ENCODE results near the gene SLC35D3. TPM values are rescaled to one million over a fixed set of nuclear protein-coding genes. Genes with fewer than 3 reads are reported as not detected.
"Not testable (repeated sequence)": the region's sequence is repeated elsewhere in the genome, so short reads cannot be mapped to it uniquely, and the experiment has no call there.

The SLC35D3 gene
- total RNA-seq, 2 donors from 2014 or later: 1.9 TPM; not detected in 1

DNA sequence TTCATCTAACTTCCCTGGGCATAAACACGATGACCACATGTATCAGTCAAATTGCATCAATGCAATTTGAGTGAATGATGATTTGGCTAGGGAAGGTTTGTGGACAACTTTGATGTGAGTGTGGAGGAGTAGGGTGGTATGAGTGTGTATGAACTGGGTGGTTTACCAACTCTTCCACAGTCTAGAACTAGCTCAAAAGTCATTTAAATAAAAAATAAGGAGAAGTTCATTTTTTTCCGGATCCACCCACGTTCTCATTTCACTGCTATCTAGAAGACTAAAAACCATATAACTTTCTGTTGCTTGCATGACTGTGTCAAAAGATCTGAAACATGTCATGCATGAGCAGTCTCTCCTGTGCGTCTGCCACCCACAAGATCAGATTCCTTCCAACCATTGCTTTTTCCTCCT, 23.6 kb downstream of the SLC35D3 start:
- Mint-ChIP-seq H3K36me3 (ENCODE audit: low read depth) (no peaks in the 10 kb centered on the region), H3K4me3 (no peak overlapping the region), H3K27ac (no peak overlapping the region), H3K4me1 (no peaks in the 10 kb centered on the region), H3K27me3 (peaks cover 13% of the 10 kb centered on the region), H3K9me3 (peaks cover 6% of the 10 kb centered on the region)
- peak; percentile 89 for ATAC-seq (replicated peaks)

DNA sequence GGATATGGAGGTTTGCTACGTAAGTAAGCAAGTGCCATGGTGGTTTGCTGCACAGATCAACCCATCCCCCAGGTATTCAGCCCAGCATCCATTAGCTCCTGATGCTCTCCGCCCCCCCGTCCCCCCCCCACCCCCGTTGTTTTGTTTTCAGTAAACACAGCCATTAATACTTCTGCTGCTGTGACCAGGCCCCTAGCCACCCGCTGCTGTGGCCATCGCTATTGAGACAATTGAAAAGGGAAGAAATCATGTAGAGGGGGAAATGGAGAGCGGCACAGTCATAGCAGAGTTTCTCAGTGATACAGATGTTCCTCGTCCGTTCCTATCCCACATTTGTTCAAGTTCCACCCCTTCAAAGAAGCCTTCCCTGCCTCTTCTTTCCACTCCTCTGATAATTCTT, 24.9 kb downstream of the SLC35D3 start:
- ATAC-seq (replicated peaks): no peak
- H3K4me1 Mint-ChIP-seq: no peaks in the 10 kb centered on the region
- H3K27ac Mint-ChIP-seq: no peak overlapping the region
- H3K36me3 Mint-ChIP-seq (ENCODE audit: low read depth): no peaks in the 10 kb centered on the region
- no peak overlapping the region for H3K4me3 Mint-ChIP-seq
- H3K27me3 Mint-ChIP-seq: peaks cover 13% of the 10 kb centered on the region
- no peaks in the 10 kb centered on the region for H3K9me3 Mint-ChIP-seq

- H3K4me3 Mint-ChIP-seq; H3K9me3 Mint-ChIP-seq; H3K4me1 Mint-ChIP-seq; H3K27ac Mint-ChIP-seq; H3K36me3 Mint-ChIP-seq (ENCODE audit: low read depth); ATAC-seq (replicated peaks): not testable (repeated sequence)
- H3K27me3 Mint-ChIP-seq: peaks cover 10% of the 10 kb centered on the region
Observed at GRCh38 chr6:136949957-136950356, 27.9 kb downstream of the SLC35D3 start.

DNA sequence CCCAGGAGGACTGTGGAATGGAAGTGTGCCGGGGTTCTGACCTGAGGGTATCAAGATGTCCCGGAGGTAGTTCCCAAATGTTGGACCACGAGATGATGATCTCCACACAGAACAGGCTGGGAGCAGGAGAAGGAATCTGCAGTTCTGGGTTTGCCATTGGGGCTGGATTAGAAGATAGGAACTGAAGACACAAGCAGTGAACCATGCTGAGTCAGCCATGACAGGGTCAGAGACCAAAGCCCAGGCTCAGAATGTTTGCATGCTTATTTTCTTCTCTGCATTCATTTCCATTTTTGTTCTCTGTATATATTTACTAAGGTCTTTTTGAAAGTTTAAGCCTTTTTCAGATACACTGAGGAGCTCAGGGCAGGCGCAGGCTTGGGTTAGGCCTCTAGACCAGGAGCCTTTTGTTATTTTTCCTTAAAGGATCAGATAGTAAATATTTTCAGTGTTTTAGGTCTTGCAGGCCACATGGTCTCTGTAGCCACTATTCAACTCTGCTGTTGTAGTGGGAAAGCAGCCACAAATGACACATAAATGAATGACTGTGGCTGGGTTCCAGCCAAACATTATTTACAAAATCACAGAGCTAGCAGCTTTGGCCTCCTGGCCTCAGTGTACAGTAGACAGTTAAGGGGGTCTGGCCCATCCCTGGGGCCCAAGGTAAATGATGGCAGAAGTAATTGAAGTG, 28.5 kb downstream of the SLC35D3 start:
- H3K4me3 Mint-ChIP-seq: no peak overlapping the region
- no peaks in the 10 kb centered on the region for H3K4me1 Mint-ChIP-seq
- H3K9me3 Mint-ChIP-seq: no peaks in the 10 kb centered on the region
- no peak for ATAC-seq (replicated peaks)
- peaks cover 15% of the 10 kb centered on the region for H3K27me3 Mint-ChIP-seq
- H3K27ac Mint-ChIP-seq: no peak overlapping the region
- no peaks in the 10 kb centered on the region for H3K36me3 Mint-ChIP-seq (ENCODE audit: low read depth)

DNA sequence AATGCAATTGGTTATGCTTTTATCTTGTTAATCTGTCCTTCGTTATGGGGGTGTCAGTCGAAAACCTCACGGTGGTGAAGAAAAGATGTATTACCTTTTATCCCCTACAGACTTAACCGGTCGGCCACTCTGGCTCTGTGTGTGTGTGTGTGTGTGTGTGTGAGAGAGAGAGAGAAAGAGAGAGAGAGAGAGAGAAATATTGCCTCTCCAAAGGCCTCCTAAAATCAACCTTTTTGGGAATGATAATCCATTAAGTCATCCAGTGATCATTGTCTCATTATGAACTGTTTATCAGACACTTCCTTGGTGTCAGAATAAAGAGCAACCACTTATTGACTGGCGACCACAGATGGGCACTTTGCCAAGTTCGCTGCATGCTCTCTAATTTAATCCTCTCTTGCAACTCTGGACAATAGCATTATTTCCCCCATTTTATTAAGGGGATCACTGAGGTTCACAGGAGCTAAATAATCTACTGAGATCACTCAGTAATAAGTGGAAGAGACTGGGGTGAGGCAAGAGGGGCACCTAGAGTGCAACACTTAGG, 30.7 kb downstream of the SLC35D3 start:
- no peaks in the 10 kb centered on the region for H3K4me1 Mint-ChIP-seq
- no peak for ATAC-seq (replicated peaks)
- H3K27ac Mint-ChIP-seq: no peak overlapping the region
- H3K36me3 Mint-ChIP-seq (ENCODE audit: low read depth): no peaks in the 10 kb centered on the region
- no peaks in the 10 kb centered on the region for H3K9me3 Mint-ChIP-seq
- H3K27me3 Mint-ChIP-seq: peaks cover 8% of the 10 kb centered on the region
- H3K4me3 Mint-ChIP-seq: no peak overlapping the region

GRCh38 chr6:136955123-136955522, 33.0 kb downstream of the SLC35D3 start:
- no peak overlapping the region for H3K4me3 Mint-ChIP-seq
- H3K36me3 Mint-ChIP-seq (ENCODE audit: low read depth): no peaks in the 10 kb centered on the region
- H3K9me3 Mint-ChIP-seq: no peaks in the 10 kb centered on the region
- H3K27me3 Mint-ChIP-seq: peaks cover 13% of the 10 kb centered on the region
- H3K4me1 Mint-ChIP-seq: no peaks in the 10 kb centered on the region
- no peak for ATAC-seq (replicated peaks)
- no peak overlapping the region for H3K27ac Mint-ChIP-seq

DNA sequence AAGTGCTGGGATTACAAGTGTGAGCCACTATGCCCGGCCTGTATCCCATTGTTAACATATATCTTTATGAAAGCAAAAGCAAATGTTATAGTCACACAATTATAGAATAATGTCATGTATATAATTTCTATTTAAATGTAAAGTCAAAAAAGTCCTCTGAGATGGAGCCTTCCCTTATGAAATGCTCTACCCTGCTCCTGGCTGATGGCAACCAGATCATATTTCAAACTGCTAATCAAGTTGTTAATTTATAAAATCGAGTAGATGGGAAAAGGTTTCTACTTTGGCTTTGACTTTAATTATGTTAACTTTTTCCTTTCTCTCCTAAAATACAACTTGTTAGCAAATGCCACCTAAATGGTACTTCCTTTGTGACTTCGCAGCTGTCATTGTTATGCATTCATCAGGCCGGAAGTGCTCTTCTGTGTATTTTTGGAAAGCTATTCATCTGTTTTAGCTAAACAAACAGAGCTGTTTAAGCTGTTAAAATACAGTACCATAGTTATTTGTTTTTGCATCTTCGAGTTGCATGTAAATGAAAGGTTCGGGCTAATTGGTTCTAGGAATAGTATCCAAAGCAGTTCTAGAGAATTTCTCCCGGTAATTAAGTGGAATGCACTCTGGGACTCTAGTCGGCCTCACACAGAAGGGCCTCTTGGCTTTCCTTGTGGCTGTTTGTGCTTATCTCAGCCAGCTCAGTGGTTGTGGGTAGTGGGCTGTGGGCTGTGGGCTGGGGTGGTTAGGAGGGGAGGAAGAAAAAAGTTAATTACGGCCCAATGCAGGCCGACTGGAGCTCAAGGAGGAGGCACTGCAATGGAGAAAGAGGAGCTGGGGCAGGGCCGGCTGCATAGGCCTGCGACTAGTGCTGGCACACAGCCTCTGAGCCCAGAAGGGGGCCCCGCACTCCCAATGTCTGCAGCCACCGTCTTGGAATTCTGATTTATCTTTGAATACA, 34.8 kb downstream of the SLC35D3 start:
- Mint-ChIP-seq H3K4me3 (no peak overlapping the region), H3K9me3 (no peaks in the 10 kb centered on the region), H3K27me3 (peaks cover 16% of the 10 kb centered on the region), H3K4me1 (no peaks in the 10 kb centered on the region), H3K36me3 (ENCODE audit: low read depth) (no peaks in the 10 kb centered on the region), H3K27ac (no peak overlapping the region)
- ATAC-seq (replicated peaks): no peak

- Mint-ChIP-seq H3K4me1 (no peaks in the 10 kb centered on the region), H3K27ac (no peak overlapping the region), H3K4me3 (no peak overlapping the region), H3K27me3 (peaks cover 18% of the 10 kb centered on the region), H3K36me3 (ENCODE audit: low read depth) (no peaks in the 10 kb centered on the region), H3K9me3 (no peaks in the 10 kb centered on the region)
- no peak for ATAC-seq (replicated peaks)
Observed at GRCh38 chr6:136958168-136958567, 36.1 kb downstream of the SLC35D3 start.

DNA sequence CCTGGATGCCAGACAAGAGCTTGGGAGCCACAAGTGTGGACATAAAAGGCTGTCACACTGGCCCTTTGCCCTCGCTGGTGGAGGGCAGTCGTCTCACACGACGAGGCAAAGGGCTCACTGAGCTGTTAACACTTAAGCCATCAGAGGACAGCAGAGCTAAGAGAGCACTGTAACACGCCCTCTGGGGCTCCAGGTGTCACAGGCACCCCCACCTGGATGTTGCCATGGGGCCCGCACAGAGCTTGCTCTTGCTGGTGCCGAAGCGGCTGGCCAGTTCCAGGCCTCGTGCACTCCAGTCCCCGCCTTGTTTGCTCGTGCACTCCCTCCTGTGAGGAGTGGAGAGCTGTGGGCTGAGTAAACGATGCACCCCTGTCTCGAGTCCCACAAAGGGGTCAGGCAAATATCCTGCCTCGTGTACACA, 37.4 kb downstream of the SLC35D3 start:
- Mint-ChIP-seq H3K27ac (no peak overlapping the region), H3K4me1 (no peaks in the 10 kb centered on the region), H3K27me3 (peaks cover 18% of the 10 kb centered on the region), H3K4me3 (no peak overlapping the region), H3K36me3 (ENCODE audit: low read depth) (no peaks in the 10 kb centered on the region), H3K9me3 (no peaks in the 10 kb centered on the region)
- ATAC-seq (replicated peaks): no peak

GRCh38 chr6:136959935-136960334, 37.8 kb downstream of the SLC35D3 start:
- not testable (repeated sequence) for H3K36me3 Mint-ChIP-seq (ENCODE audit: low read depth); ATAC-seq (replicated peaks); H3K9me3 Mint-ChIP-seq; H3K4me1 Mint-ChIP-seq; H3K27ac Mint-ChIP-seq; H3K4me3 Mint-ChIP-seq
- H3K27me3 Mint-ChIP-seq: peaks cover 17% of the 10 kb centered on the region

GRCh38 chr6:136960781-136961180, 38.7 kb downstream of the SLC35D3 start:
- Mint-ChIP-seq H3K4me3 (no peak overlapping the region), H3K27me3 (peaks cover 13% of the 10 kb centered on the region), H3K9me3 (no peaks in the 10 kb centered on the region), H3K4me1 (no peaks in the 10 kb centered on the region), H3K27ac (no peak overlapping the region), H3K36me3 (ENCODE audit: low read depth) (no peaks in the 10 kb centered on the region)
- ATAC-seq (replicated peaks): no peak

GRCh38 chr6:136961848-136962247, 39.7 kb downstream of the SLC35D3 start:
- Mint-ChIP-seq H3K27ac (no peak overlapping the region), H3K4me1 (no peaks in the 10 kb centered on the region), H3K36me3 (ENCODE audit: low read depth) (no peaks in the 10 kb centered on the region), H3K4me3 (no peak overlapping the region), H3K27me3 (peaks cover 13% of the 10 kb centered on the region), H3K9me3 (no peaks in the 10 kb centered on the region)
- ATAC-seq (replicated peaks): no peak

DNA sequence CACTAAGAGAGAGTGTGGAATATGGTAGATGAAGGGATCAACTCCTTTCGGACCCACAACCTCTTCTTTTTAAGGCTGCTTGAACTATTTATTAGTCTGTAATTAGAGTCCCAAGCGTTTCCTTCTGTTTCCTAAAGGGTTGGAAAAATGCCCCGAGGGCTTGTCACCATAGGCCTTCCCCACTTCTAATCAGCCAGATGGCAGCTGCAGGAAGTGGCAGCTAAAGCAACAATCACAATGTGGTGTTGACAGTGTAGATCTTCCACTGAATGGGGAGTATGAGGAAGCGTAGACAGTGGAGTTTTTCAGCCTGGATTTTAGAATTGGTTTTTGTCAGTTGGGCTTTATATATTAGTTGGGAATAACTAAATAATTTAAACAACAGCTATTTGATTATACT, 40.6 kb downstream of the SLC35D3 start:
- Mint-ChIP-seq H3K27ac (no peak overlapping the region), H3K36me3 (ENCODE audit: low read depth) (no peaks in the 10 kb centered on the region), H3K4me3 (no peak overlapping the region), H3K4me1 (no peaks in the 10 kb centered on the region), H3K27me3 (peaks cover 14% of the 10 kb centered on the region), H3K9me3 (no peaks in the 10 kb centered on the region)
- no peak for ATAC-seq (replicated peaks)

- H3K27me3 Mint-ChIP-seq: peaks cover 16% of the 10 kb centered on the region
- H3K27ac Mint-ChIP-seq: no peak overlapping the region
Observed at GRCh38 chr6:136963259-136963658, 41.2 kb downstream of the SLC35D3 start.

GRCh38 chr6:136964398-136964797, 42.3 kb downstream of the SLC35D3 start:
- H3K36me3 Mint-ChIP-seq (ENCODE audit: low read depth): no peaks in the 10 kb centered on the region
- no peaks in the 10 kb centered on the region for H3K9me3 Mint-ChIP-seq
- no peaks in the 10 kb centered on the region for H3K4me1 Mint-ChIP-seq
- H3K27ac Mint-ChIP-seq: no peak overlapping the region
- ATAC-seq (replicated peaks): no peak
- no peak overlapping the region for H3K4me3 Mint-ChIP-seq
- H3K27me3 Mint-ChIP-seq: peaks cover 13% of the 10 kb centered on the region

More at GRCh38 chr6:136963259-136963658, 41.2 kb downstream of the SLC35D3 start:
- Mint-ChIP-seq H3K4me3 (no peak overlapping the region), H3K36me3 (ENCODE audit: low read depth) (no peaks in the 10 kb centered on the region), H3K9me3 (no peaks in the 10 kb centered on the region), H3K4me1 (no peaks in the 10 kb centered on the region)
- ATAC-seq (replicated peaks): no peak
